ENCODE data around the gene TP53I13.

TP53I13 gene

GRCh38 chr17:29617125-29617480, 48.6 kb downstream of the TP53I13 start:
- DNase-seq, result peak; percentile 78

DNA sequence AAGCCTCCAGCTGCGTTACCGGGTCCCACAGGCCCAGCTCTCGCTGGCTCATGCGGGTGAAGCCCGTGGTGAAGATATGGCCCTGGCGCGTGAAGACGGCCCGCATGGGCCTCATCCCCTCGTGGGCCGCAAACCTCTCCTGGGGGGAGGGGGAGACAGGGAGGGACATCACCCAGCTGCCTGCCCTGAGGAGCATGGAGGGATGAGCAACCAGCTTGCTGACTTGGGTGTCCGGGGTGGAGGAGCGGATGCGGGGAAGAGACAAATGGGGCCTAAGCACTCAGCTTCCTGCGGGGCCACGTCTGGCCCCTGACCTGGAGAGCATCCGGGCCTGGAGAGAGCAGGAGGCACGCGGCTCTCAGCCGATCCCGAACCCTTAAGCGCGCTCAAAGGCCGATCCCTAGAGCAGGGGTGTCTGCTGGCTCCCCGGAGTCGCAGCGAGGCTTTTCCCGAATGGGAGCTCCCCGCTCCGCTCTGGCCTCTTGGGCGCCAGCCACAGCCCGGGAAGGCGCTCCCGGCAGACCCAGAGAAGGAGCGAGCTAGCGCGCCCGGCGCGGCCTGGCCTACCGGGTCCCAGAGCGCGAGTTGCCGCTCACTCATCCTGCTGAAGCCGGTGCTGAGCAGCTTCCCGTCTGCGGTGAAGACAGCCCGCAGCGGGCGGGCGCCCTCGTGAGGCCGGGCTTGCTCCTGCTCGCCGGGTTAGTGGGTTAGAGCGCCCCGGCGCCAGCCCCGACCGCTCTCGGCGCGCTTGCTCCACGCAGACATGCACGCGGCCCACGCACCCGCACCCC, 49.2 kb downstream of the TP53I13 start:
- peak; percentile 64 for DNase-seq

GRCh38 chr17:29618272-29619065, 50.0 kb downstream of the TP53I13 start:
- no peak for DNase-seq

GRCh38 chr17:29619251-29619650, 50.8 kb downstream of the TP53I13 start:
- DNase-seq, result peak; percentile 19

- no peak for DNase-seq
Measured at GRCh38 chr17:29620271-29620670, 51.8 kb downstream of the TP53I13 start.

DNA sequence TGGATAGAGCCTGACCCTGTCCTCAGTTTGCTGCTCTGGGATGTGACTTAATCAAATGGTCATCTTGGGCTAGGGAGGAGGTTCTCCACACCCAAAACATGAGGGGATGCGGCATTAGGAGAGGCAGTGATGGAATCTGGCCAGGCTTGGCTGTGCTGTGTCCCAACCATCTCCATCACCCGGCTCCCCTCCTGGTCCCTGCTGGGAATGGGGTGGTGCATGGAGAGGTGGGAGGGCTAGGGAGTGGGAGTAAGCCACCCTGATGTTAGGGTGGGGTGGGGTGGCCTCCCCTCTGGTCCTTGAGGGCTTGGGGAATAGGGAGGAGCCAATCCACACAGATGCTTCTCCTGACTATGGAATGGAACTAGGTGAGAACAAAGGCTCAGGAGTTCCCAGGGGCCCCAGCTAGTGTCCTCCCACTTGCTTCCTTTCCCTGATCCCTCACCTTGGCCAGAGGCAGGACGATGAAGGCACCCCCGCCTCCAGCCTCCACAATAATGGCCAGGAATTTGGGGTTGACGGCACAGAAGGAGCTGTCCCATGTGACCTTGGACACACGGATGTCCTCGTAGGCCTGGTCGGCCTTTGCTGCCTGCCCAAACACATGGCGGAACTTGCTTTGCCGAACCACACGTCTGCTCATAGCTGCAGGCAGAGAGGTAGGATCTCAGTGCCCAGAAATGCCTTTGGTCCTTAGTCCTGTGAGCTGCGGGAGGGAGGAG, 52.4 kb downstream of the TP53I13 start:
- no peak for DNase-seq

- no peak for DNase-seq
Measured at GRCh38 chr17:29621751-29622194, 53.3 kb downstream of the TP53I13 start.

Measured in retina (tissue), 1 donor.